ENCODE results near the gene FKBP2.
A peak's percentile ranks its signal among the peaks of the same experiment; 100 is the strongest.

Gene FKBP2

GRCh38 chr11:64219755-64220154 is 21.1 kb upstream of the FKBP2 start:
- DNase-seq = no peak

- DNase-seq = no peak
Measured at GRCh38 chr11:64220271-64220670, 20.6 kb upstream of the FKBP2 start.

- DNase-seq = no peak
Measured at GRCh38 chr11:64220798-64221197, 20.1 kb upstream of the FKBP2 start.

GRCh38 chr11:64222651-64223000 is 18.3 kb upstream of the FKBP2 start:
- DNase-seq = no peak

- DNase-seq = no peak
Measured at GRCh38 chr11:64223001-64223651, 17.8 kb upstream of the FKBP2 start.

GRCh38 chr11:64224151-64224890 is 16.6 kb upstream of the FKBP2 start:
- no peak for DNase-seq

- DNase-seq = no peak
Measured at GRCh38 chr11:64224891-64225607, 15.8 kb upstream of the FKBP2 start.

- DNase-seq = peak; percentile 94
Measured at GRCh38 chr11:64225608-64226506, 15.0 kb upstream of the FKBP2 start, which contains the start of the genes NUDT22 and TRPT1. Gene NUDT22, plus strand, starts transcription at chr11:64226274. Its CDS starts 379 bp downstream, at chr11:64226653. Gene TRPT1, minus strand, starts transcription at chr11:64226186. Its CDS starts 326 bp downstream, at chr11:64225860.

GRCh38 chr11:64226507-64227051 is 14.3 kb upstream of the FKBP2 start:
- peak; percentile 88 for DNase-seq

- DNase-seq = no peak
Measured at GRCh38 chr11:64227405-64227956, 13.4 kb upstream of the FKBP2 start.

- DNase-seq = no peak
Measured at GRCh38 chr11:64229090-64229743, 11.7 kb upstream of the FKBP2 start.

GRCh38 chr11:64229744-64230170 is 11.1 kb upstream of the FKBP2 start:
- peak; percentile 9 for DNase-seq

GRCh38 chr11:64230171-64230984 is 10.5 kb upstream of the FKBP2 start, which contains the start of gene DNAJC4:
Gene DNAJC4, plus strand, starts transcription at chr11:64230548. Its CDS starts 307 bp downstream, at chr11:64230855.
- DNase-seq = peak; percentile 99

GRCh38 chr11:64230985-64231365 is 9.9 kb upstream of the FKBP2 start:
- DNase-seq = peak; percentile 58

- DNase-seq = peak; percentile 62
Measured at GRCh38 chr11:64231546-64231945, 9.3 kb upstream of the FKBP2 start.

GRCh38 chr11:64232182-64232966 is 8.5 kb upstream of the FKBP2 start:
- DNase-seq = no peak

- no peak for DNase-seq
Measured at GRCh38 chr11:64232967-64233315, 8.0 kb upstream of the FKBP2 start.

GRCh38 chr11:64233913-64234586 is 6.8 kb upstream of the FKBP2 start, which contains the start of gene VEGFB:
Gene VEGFB, plus strand, starts transcription at chr11:64234584. Its CDS starts 250 bp downstream, at chr11:64234834.
- peak; percentile 72 for DNase-seq

All from hematopoietic multipotent progenitor cell treated with erythropoietin and hydrocortisone succinate and interleukin-3 and kit ligand, for 6 days (in vitro differentiated cells).